ENCODE data around the gene CDK11A. TPM values are rescaled to one million over a fixed set of nuclear protein-coding genes. Genes with fewer than 3 reads are reported as not detected.
A peak's percentile ranks its signal among the peaks of the same experiment; 100 is the strongest.
"Not testable (repeated sequence)": the region's sequence is repeated elsewhere in the genome, so short reads cannot be mapped to it uniquely, and the experiment has no call there.

The CDK11A gene
- total and polyA plus RNA-seq, 2 donors (not counting 3 experiments of a cell fraction or from before 2014, with no cell fraction given), result 30.7 to 50.4 TPM

DNA sequence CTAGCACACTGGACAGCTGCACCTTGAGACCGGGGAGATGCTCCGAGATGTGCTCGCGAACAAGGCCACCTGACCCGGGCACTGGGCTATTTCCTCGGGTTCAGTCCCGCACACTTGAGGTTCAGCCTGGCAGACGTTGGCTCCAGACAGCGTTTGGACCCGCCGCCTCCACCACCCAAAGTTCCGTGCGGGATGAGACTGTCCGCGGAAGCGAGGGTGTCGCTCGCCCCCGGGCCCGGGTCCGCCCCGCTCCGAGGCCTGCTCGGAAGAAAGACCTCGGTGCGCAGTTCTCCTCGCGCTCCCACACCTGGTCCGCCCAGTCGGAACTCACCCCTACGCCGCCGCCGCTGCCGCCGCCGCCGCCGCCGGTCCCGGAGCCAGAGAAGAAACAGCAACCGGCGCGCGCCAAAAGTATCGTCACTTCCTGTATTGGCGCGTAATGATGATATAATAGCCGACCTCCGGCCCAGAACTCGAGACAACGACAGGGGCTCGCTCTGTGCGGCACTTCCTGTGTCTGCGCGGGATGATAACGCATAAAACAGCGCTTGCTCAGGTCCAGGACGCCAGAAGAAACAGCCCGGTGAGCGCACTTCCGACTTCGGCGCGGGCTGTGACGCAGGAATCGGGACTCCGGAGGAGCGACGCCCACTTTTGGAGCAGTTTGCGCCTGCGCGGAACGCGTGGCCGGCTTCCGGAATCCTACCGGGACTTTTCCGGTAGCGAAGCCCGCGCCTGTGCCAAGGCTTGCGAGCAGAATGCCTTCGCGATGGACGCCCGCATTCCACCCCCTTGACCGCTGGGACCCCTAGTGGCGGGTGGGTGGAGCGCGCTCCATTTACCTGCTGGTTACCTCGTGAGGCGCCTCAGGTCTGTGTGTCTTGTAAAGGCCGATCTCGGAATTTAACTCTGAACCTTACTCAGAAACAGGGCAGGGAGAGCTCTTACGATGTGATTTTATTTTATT lies 65.3 kb downstream of the CDK11A start, which contains the start of gene CDK11B:
TSS of gene CDK11B (minus strand) at position 422 of the 967 bp plus-strand sequence. CDS start 1,519 bp downstream, outside the sequence.
- dilution Hi-C loops (cut with MboI; ENCODE audit: extremely low pct_ligation_motif_present, low sequenced_read_pairs); H3K9me3 ChIP-seq (replicated peaks; ENCODE audit: control insufficient read depth, insufficient read depth, low read length); POLR2A ChIA-PET; H3K4me2 ChIP-seq (ENCODE audit: insufficient read depth, low read length); CTCF ChIA-PET; H3K79me2 ChIP-seq (ENCODE audit: control insufficient read depth, insufficient read depth, low read length); H4K20me1 ChIP-seq (replicated peaks; ENCODE audit: control insufficient read depth, extremely low read depth, insufficient read depth, low read length); H3K36me3 ChIP-seq (ENCODE audit: control insufficient read depth in 2 of 2, extremely low read depth in 1 of 2, insufficient read depth in 2 of 2, low read length in 2 of 2); H3K4me1 ChIP-seq (ENCODE audit: control insufficient read depth, extremely low read depth, insufficient read depth, low read length); H3K9me1 ChIP-seq (replicated peaks; ENCODE audit: control insufficient read depth, extremely low read depth, insufficient read depth, low read length); H3K27me3 ChIP-seq (ENCODE audit: control insufficient read depth in 2 of 2, insufficient read depth in 2 of 2, low read length in 2 of 2): not testable (repeated sequence)
- intact Hi-C loops (cut with micrococcal nuclease), result loop anchor here (1.0 to 5.0 kb wide), 2 partner anchors 27 to 63 kb away; partner anchors contain the start of gene CDK11A
- peak within 1 kb of the TSS; percentile 49 for H2AFZ ChIP-seq (ENCODE audit: low read depth, low read length)
- FAIRE-seq (peak; percentile 99), DNase-seq (ENCODE audit: low read depth, low spot score) (peak; percentile 99)
- TF ChIP-seq POLR2AphosphoS5 (IDR thresholded peaks at IDR 0.05; ENCODE audit: insufficient read depth, low read depth, low read length), result peak; percentile 69
- TF ChIP-seq, protein P1, sequence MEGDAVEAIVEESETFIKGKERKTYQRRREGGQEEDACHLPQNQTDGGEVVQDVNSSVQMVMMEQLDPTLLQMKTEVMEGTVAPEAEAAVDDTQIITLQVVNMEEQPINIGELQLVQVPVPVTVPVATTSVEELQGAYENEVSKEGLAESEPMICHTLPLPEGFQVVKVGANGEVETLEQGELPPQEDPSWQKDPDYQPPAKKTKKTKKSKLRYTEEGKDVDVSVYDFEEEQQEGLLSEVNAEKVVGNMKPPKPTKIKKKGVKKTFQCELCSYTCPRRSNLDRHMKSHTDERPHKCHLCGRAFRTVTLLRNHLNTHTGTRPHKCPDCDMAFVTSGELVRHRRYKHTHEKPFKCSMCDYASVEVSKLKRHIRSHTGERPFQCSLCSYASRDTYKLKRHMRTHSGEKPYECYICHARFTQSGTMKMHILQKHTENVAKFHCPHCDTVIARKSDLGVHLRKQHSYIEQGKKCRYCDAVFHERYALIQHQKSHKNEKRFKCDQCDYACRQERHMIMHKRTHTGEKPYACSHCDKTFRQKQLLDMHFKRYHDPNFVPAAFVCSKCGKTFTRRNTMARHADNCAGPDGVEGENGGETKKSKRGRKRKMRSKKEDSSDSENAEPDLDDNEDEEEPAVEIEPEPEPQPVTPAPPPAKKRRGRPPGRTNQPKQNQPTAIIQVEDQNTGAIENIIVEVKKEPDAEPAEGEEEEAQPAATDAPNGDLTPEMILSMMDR (IDR thresholded peaks at IDR 0.05; ENCODE audit: extremely low read depth in 1 of 2, insufficient read depth in 1 of 2, low read depth in 1 of 2, low read length in 2 of 2), result peak; percentile 23 to 32
- H3K27ac ChIP-seq (ENCODE audit: insufficient read depth, low read depth, low read length), result peak within 1 kb of the TSS; percentile 97
- H3K4me3 ChIP-seq (replicated peaks in 1 of 3; ENCODE audit: insufficient read depth in 1 of 3, low read depth in 1 of 3, low read length in 3 of 3), result peak within 1 kb of the TSS; percentile 50 to 90 (median 64)
- BruUV-seq (replicated peaks), result TSS peak; percentile 44
- H3K9ac ChIP-seq (replicated peaks; ENCODE audit: extremely low read depth, insufficient read depth, low read length), result peak within 1 kb of the TSS; percentile 99

Other genes starting within 250 kb of the CDK11A start
- 55.2 and 57.4 TPM in 2 replicates for gene ATAD3A, start 212.2 kb downstream of the CDK11A start, total RNA-seq
- 24.9 and 28.8 TPM in 2 replicates for gene ATAD3A, start 212.2 kb downstream of the CDK11A start, polyA plus RNA-seq
- 7.0 and 8.8 TPM in 2 replicates for gene TMEM240, start 183.7 kb downstream of the CDK11A start, total RNA-seq
- 5.3 and 7.6 TPM in 2 replicates for gene TMEM240, start 183.7 kb downstream of the CDK11A start, polyA plus RNA-seq
- gene SSU72, start 149.5 kb downstream of the CDK11A start, total RNA-seq, result 124 and 129 TPM in 2 replicates
- 78.2 and 85.9 TPM in 2 replicates for gene SSU72, start 149.5 kb downstream of the CDK11A start, polyA plus RNA-seq
- 1.9 and 2.3 TPM in 2 replicates for gene FNDC10, start 124.2 kb downstream of the CDK11A start, total RNA-seq
- gene FNDC10, start 124.2 kb downstream of the CDK11A start, polyA plus RNA-seq, result 1.5 and 2.2 TPM in 2 replicates
- gene MIB2, start 108.9 kb downstream of the CDK11A start, total RNA-seq, result 39.2 and 45.0 TPM in 2 replicates
- 25.9 and 41.6 TPM in 2 replicates for gene MIB2, start 108.9 kb downstream of the CDK11A start, polyA plus RNA-seq
- 5.3 TPM in 1 of 2 replicates, not detected in the other for gene MMP23B, start 92.2 kb downstream of the CDK11A start, total RNA-seq
- 0.62 and 1.5 TPM in 2 replicates for gene MMP23B, start 92.2 kb downstream of the CDK11A start, polyA plus RNA-seq
- gene CDK11B, start 65.4 kb downstream of the CDK11A start, total RNA-seq, result 31.9 and 32.0 TPM in 2 replicates
- 10.9 and 16.4 TPM in 2 replicates for gene CDK11B, start 65.4 kb downstream of the CDK11A start, polyA plus RNA-seq
- 46.9 and 51.2 TPM in 2 replicates for gene SLC35E2B, start 31.6 kb downstream of the CDK11A start, total RNA-seq
- gene SLC35E2B, start 31.6 kb downstream of the CDK11A start, polyA plus RNA-seq, result 26.4 and 28.0 TPM in 2 replicates
- 76.1 and 88.8 TPM in 2 replicates for gene NADK, start 54.1 kb upstream of the CDK11A start, total RNA-seq
- 68.5 and 73.6 TPM in 2 replicates for gene NADK, start 54.1 kb upstream of the CDK11A start, polyA plus RNA-seq
- gene GNB1, start 166.7 kb upstream of the CDK11A start, total RNA-seq, result 519 and 529 TPM in 2 replicates
- 460 and 501 TPM in 2 replicates for gene GNB1, start 166.7 kb upstream of the CDK11A start, polyA plus RNA-seq
- 0.44 and 0.85 TPM in 2 replicates for gene CALML6, start 190.9 kb upstream of the CDK11A start, total RNA-seq
- 0.19 and 0.36 TPM in 2 replicates for gene CALML6, start 190.9 kb upstream of the CDK11A start, polyA plus RNA-seq
- 1.2 and 1.6 TPM in 2 replicates for gene TMEM52, start 194.9 kb upstream of the CDK11A start, total RNA-seq
- gene TMEM52, start 194.9 kb upstream of the CDK11A start, polyA plus RNA-seq, result 1.7 and 2.0 TPM in 2 replicates

Measured in endothelial cell of umbilical vein (primary cell).